Measurements from ENCODE around the gene MT1B. TPM values are rescaled to one million over a fixed set of nuclear protein-coding genes. Genes with fewer than 3 reads are reported as not detected.

MT1B gene
- total and polyA plus RNA-seq, 9 of the 15 experiments (the other 6 are each of a cell fraction or from before 2014, with no cell fraction given) = not detected

GRCh38 chr16:56607109-56607618 lies 44.5 kb upstream of the MT1B start (continued):
- TF ChIP-seq, protein P1, sequence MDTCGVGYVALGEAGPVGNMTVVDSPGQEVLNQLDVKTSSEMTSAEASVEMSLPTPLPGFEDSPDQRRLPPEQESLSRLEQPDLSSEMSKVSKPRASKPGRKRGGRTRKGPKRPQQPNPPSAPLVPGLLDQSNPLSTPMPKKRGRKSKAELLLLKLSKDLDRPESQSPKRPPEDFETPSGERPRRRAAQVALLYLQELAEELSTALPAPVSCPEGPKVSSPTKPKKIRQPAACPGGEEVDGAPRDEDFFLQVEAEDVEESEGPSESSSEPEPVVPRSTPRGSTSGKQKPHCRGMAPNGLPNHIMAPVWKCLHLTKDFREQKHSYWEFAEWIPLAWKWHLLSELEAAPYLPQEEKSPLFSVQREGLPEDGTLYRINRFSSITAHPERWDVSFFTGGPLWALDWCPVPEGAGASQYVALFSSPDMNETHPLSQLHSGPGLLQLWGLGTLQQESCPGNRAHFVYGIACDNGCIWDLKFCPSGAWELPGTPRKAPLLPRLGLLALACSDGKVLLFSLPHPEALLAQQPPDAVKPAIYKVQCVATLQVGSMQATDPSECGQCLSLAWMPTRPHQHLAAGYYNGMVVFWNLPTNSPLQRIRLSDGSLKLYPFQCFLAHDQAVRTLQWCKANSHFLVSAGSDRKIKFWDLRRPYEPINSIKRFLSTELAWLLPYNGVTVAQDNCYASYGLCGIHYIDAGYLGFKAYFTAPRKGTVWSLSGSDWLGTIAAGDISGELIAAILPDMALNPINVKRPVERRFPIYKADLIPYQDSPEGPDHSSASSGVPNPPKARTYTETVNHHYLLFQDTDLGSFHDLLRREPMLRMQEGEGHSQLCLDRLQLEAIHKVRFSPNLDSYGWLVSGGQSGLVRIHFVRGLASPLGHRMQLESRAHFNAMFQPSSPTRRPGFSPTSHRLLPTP (IDR thresholded peaks at IDR 0.05; ENCODE audit: borderline replicate concordance, extremely low read depth, insufficient read length) = no peak
- TF ChIP-seq SREBF2 (CRISPR knock-in tag; IDR thresholded peaks at IDR 0.05) (no peak), RHOXF2B (CRISPR knock-in tag; conservative IDR thresholded peaks at IDR 0.05) (no peak), KAT7 (CRISPR knock-in tag; IDR thresholded peaks at IDR 0.05; ENCODE audit: borderline replicate concordance) (no peak), RBM15 (IDR thresholded peaks at IDR 0.05; ENCODE audit: insufficient read depth, low read length) (no peak), ZBTB17 (CRISPR knock-in tag; IDR thresholded peaks at IDR 0.05) (no peak), ZNF354B (CRISPR knock-in tag; IDR thresholded peaks at IDR 0.05) (no peak), CBX3 (IDR thresholded peaks at IDR 0.05; ENCODE audit: borderline replicate concordance in 1 of 2, low read length in 2 of 2) (no peak), ATF3 (IDR thresholded peaks at IDR 0.05) (no peak), ATF3 (CRISPR knock-in tag; conservative IDR thresholded peaks at IDR 0.05) (no peak), COPS2 (conservative IDR thresholded peaks at IDR 0.05) (no peak), NR2F6 (CRISPR knock-in tag; IDR thresholded peaks at IDR 0.05) (no peak), CXXC5 (CRISPR knock-in tag; IDR thresholded peaks at IDR 0.05) (peak; percentile 29; the same call in 1 of the 2 replicates), ETV1 (tag; conservative IDR thresholded peaks at IDR 0.05; ENCODE audit: low read depth) (peak; percentile 39; the same call in 1 of the 2 replicates), ZBTB12 (CRISPR knock-in tag; IDR thresholded peaks at IDR 0.05) (no peak)
- TF ChIP-seq, protein P2, sequence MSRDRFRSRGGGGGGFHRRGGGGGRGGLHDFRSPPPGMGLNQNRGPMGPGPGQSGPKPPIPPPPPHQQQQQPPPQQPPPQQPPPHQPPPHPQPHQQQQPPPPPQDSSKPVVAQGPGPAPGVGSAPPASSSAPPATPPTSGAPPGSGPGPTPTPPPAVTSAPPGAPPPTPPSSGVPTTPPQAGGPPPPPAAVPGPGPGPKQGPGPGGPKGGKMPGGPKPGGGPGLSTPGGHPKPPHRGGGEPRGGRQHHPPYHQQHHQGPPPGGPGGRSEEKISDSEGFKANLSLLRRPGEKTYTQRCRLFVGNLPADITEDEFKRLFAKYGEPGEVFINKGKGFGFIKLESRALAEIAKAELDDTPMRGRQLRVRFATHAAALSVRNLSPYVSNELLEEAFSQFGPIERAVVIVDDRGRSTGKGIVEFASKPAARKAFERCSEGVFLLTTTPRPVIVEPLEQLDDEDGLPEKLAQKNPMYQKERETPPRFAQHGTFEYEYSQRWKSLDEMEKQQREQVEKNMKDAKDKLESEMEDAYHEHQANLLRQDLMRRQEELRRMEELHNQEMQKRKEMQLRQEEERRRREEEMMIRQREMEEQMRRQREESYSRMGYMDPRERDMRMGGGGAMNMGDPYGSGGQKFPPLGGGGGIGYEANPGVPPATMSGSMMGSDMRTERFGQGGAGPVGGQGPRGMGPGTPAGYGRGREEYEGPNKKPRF (IDR thresholded peaks at IDR 0.05; ENCODE audit: low read depth, low read length) = no peak
- TF ChIP-seq, protein P3, sequence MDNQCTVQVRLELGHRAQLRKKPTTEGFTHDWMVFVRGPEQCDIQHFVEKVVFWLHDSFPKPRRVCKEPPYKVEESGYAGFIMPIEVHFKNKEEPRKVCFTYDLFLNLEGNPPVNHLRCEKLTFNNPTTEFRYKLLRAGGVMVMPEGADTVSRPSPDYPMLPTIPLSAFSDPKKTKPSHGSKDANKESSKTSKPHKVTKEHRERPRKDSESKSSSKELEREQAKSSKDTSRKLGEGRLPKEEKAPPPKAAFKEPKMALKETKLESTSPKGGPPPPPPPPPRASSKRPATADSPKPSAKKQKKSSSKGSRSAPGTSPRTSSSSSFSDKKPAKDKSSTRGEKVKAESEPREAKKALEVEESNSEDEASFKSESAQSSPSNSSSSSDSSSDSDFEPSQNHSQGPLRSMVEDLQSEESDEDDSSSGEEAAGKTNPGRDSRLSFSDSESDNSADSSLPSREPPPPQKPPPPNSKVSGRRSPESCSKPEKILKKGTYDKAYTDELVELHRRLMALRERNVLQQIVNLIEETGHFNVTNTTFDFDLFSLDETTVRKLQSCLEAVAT (IDR thresholded peaks at IDR 0.05) = 0 out of 4 replicates have a peak, but pooled peaks of 1 of the 2 experiments have one; percentile 35
- TF ChIP-seq, protein P4, sequence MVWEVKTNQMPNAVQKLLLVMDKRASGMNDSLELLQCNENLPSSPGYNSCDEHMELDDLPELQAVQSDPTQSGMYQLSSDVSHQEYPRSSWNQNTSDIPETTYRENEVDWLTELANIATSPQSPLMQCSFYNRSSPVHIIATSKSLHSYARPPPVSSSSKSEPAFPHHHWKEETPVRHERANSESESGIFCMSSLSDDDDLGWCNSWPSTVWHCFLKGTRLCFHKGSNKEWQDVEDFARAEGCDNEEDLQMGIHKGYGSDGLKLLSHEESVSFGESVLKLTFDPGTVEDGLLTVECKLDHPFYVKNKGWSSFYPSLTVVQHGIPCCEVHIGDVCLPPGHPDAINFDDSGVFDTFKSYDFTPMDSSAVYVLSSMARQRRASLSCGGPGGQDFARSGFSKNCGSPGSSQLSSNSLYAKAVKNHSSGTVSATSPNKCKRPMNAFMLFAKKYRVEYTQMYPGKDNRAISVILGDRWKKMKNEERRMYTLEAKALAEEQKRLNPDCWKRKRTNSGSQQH (CRISPR knock-in tag; IDR thresholded peaks at IDR 0.05) = no peak
